ENCODE data around the gene AMPD3.

The AMPD3 gene

GRCh38 chr11:10461276-10461790 lies 6.3 kb downstream of the AMPD3 start:
- no peak for DNase-seq

GRCh38 chr11:10462746-10463300 lies 7.8 kb downstream of the AMPD3 start:
- no peak for DNase-seq

- DNase-seq, result no peak
Observed at GRCh38 chr11:10473371-10473770, 18.3 kb downstream of the AMPD3 start.

GRCh38 chr11:10474551-10474950 lies 19.5 kb downstream of the AMPD3 start:
- DNase-seq, result no peak

- DNase-seq, result no peak
Observed at GRCh38 chr11:10476342-10476741, 21.3 kb downstream of the AMPD3 start.

GRCh38 chr11:10476927-10477689 lies 22.0 kb downstream of the AMPD3 start:
- no peak for DNase-seq

GRCh38 chr11:10477690-10478046 lies 22.6 kb downstream of the AMPD3 start:
- DNase-seq, result peak in 1 of 14 donors; percentile 17

GRCh38 chr11:10478066-10478465 lies 23.0 kb downstream of the AMPD3 start:
- DNase-seq, result no peak

GRCh38 chr11:10478574-10479550 lies 23.8 kb downstream of the AMPD3 start:
- peak in 4 of 14 donors; percentile 15 to 78 (median 42) for DNase-seq

GRCh38 chr11:10480026-10480425 lies 25.0 kb downstream of the AMPD3 start:
- peak in 1 of 14 donors; percentile 34 for DNase-seq

GRCh38 chr11:10480760-10481159 lies 25.7 kb downstream of the AMPD3 start:
- no peak for DNase-seq

GRCh38 chr11:10481560-10482349 lies 26.7 kb downstream of the AMPD3 start:
- no peak for DNase-seq

GRCh38 chr11:10483174-10483573 lies 28.1 kb downstream of the AMPD3 start:
- no peak for DNase-seq

- no peak for DNase-seq
Observed at GRCh38 chr11:10483584-10483983, 28.5 kb downstream of the AMPD3 start.

- DNase-seq, result no peak
Observed at GRCh38 chr11:10484461-10485180, 29.6 kb downstream of the AMPD3 start.

- DNase-seq, result no peak
Observed at GRCh38 chr11:10485646-10486045, 30.6 kb downstream of the AMPD3 start.

- DNase-seq, result no peak
Observed at GRCh38 chr11:10486161-10486840, 31.2 kb downstream of the AMPD3 start.

- DNase-seq, result no peak
Observed at GRCh38 chr11:10487002-10487647, 32.1 kb downstream of the AMPD3 start.

- no peak for DNase-seq
Observed at GRCh38 chr11:10488121-10488933, 33.3 kb downstream of the AMPD3 start.
